Stimulated activated CD4-positive, alpha-beta T cell treated with anti-CD3 and anti-CD28 coated beads, Interleukin-12 subunit alpha, Interleukin-12 subunit beta, amount 100 ng/mL, for 24 hours (primary cell): ENCODE measurements around the gene MAPT.
"Not testable (repeated sequence)": the region's sequence is repeated elsewhere in the genome, so short reads cannot be mapped to it uniquely, and the experiment has no call there.

Experiments used
- DNase-seq, 2 experiments: peaks; one replicate each; pipeline ENCODE4 v3.0.0-alpha.2; 2020; ENCODE audit warnings: low read depth in 2 of 2

The MAPT gene

DNA sequence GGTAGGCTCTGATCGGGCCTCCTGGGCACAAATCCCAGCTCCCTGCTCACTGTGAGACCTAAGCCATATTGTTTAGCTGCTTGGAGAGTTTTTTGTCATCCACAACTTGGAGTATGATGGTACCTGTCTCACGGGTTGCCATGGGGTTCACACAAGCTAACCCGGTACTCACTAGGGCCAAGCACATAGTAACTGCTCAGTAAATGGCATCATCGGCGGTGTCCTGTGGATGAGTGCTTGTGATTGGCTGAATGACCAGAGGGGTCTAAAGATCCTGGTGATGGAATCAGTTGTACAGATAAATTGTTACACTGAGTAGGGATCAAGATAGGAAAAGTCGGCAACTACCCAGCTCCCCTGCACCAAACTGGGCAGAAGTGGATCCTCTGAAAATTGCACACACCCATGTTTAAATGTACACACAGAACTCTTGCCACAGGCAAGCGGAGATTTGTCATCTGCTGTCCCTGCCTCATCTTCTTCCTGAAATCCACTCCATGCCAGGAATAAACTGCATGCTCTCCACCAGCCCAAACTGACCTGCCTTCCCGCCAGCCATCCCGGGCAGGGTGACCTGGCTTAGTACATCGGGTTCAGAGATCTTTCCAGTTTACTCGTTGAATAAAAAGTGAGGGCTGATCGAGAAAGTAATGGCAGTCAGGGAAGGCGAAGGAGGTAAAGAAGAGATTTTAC, 6.5 kb downstream of the MAPT start:
- no peak for DNase-seq

DNA sequence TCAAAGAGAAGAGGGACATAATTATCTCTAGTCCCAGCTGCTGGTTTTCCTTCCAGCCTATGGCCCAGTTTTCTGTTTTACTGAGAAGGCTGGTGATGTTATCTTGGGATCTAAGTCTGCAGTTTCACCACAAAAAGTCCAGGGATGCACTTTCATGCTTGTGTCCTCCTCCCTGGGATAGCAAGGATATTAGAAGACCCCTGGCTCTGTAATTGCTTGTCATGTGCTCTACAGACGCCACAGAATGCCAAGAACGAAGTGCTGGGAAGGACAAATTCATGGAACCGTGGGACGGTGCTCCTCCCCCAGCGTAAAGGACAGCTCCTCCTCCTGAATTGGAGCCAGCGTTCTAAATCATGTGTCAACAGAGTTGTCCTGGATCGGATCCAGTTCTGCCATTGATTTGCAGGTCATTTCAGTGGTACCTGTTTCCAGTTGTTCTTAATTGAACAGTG, 8.6 kb downstream of the MAPT start:
- DNase-seq, result no peak

DNA sequence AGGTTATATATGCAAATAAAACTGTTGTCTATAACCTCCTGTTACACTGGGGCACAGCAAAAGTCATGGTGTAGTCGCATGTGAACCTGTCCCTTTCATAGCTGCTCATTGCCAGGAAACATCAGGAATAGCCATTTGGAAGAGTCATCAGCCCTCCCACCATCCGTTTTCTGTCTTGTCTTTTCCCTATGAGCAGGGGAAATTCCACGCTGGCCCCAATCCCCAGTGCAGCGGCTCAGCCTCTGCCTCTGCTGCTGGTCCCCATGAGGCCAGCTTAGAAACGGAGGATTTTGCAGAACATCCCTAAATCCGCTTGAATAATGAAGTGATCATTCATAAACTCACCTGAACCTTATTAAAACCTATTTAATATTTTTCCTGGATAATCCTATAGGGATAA, 10.5 kb downstream of the MAPT start:
- no peak for DNase-seq

DNA sequence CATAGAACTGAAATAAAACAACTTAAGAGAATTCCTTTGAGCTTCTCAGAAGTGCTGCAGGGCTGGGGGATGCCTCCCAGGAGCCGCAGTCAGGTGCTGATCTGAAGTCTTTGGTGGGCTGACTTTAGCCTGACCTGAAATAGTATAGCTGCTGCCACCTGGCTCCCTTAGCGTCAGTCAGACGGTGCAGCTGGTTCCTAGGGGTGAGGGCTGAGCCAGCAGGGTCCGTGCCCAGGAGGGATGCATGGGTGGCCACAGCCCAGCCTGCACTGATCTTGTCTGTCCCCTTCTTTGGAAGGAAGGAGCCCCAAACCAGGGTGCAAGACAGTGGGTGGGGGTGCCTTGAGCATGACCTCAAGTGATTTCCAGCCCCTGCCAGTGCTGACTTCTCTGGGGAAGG, 11.5 kb downstream of the MAPT start:
- DNase-seq, result no peak

DNA sequence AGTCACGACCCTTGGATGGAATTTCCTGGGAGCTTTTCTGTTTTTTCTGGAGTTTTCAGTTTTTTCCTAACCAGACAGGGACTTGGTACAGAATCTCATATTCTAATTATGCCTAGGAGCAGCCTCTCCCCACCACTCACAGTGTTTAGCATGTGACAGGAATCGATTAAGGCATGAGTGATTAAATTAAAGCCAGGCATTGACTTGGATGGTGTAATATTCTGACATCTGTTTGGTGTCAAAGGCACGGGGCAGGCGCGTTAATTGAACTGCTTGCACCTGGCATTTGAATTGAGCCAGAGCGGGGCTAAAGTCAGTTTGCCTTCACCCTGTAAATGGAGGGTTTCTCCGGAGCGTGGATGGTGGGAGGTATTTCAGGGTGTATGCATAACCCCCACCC, 11.9 kb downstream of the MAPT start:
- DNase-seq, result no peak

DNA sequence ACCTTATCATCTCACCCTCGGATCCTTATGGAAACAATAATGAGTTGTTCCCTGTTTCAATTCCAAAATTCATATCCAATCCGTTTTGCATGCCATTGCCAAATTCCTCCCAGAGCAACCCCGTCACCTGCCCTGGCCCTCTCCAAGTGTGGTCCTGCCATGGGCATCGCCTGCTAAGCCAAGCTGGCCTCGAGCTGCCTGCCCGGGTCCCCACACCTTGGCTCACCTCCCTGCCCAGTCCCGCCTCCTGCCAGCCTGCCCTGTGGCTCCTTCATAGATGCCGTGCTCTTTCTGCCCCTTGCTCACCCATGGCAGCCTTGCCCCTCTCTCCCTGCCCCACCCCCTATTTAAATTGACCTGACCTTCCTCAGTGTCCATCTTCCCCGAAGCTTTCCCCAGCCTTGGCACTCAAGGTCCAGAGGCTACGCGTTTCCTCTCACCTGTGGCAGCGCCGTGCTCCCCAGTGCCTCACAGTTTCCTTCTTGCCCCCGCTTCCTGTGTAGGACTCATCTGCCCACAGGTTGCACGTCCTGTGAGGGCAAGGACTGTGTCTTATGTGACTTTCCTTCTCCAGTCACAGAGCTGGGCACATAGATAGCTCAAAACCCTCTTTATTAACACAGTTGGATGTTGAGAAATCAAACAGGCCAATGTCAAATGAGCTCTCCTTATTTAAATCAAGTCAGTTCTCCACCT, 12.7 kb downstream of the MAPT start:
- peak in 1 of 2 experiments; percentile 30 for DNase-seq

DNA sequence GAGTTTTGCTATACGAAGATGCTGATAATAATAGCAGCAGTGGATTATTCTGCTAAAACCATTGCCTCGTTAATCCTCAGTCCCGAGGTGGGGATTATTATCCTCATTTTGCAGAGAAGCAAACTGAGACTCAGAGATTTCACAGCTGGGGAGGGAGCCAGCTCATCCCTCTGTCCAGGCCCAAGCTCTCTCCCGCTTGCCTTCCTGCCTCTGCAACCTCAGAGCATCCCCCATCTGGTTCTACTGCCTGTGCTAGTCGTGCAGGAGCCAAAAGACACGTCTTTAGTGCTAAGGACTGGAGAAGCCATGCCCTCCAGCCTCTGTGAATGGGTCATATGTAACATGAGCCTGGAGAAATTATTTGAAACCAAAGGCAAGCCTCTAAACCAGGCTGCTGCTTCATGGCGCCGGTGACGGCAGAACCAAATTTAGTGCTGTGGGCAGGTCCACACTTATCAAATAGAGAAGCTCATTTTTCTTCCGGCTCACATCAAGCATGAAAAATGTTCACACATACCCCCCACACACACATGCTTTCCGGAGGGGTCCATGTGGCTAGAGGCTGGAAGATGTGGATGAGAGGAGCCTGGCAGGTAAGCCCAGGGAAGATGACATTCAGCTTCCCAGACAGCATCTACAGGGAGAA, 13.5 kb downstream of the MAPT start:
- no peak for DNase-seq

DNA sequence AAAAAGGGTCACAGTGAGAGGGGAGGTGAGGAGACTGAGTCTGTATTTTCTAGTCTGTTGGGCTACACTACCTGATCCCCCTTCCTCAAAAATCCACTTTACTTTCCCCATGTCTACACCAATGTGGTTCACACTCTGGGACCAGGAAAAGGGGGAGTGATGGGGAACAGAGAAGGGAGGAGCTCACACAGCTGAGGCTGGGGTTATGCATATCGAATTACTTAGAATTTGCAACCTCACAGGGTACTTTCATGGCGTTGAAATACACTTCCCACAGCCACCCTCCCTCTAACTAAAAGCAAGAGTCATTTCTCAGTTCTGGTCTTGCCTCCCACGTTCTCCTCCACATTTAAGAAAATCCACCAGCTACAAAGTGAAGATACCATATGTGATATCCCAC, 14.1 kb downstream of the MAPT start:
- DNase-seq, result no peak

DNA sequence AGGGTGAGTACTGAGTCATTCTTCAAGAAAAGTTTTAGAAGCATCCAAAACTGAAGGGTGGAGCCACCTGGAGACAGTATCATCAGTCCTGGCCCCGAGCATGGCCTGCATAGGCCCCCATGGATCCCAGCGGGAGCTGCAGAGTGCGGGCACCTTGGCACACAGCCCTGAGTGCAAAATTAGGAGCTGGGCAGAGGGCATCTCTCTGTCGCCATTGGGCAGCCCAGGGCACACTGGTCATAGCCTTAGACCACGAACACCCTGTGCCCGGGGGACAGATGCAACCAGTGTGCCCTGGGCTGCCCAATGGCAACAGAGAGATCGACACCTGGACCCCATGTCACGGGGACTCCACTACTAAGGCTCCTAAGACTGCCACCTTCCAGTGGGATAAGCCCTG, 14.6 kb downstream of the MAPT start:
- no peak for DNase-seq

DNA sequence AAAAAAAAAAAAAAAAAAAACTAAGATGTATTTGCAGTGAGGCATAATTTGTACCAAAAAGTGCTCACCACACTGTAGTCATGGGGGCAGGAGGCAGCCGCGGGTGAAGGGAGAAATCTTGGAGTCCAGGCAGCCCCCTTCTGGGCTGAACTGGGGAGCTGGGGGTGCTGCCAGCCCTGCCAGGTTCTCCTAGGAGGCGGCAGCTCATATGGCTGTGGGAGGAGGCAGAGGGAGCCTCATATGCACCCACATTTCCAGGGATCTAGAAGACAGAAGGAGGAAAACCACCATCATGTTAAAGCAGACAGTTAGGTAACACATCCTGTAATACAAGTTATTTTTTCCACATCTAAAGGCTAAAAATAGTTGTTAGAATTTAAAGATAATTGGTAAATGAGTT, 16.3 kb downstream of the MAPT start:
- no peak for DNase-seq

DNA sequence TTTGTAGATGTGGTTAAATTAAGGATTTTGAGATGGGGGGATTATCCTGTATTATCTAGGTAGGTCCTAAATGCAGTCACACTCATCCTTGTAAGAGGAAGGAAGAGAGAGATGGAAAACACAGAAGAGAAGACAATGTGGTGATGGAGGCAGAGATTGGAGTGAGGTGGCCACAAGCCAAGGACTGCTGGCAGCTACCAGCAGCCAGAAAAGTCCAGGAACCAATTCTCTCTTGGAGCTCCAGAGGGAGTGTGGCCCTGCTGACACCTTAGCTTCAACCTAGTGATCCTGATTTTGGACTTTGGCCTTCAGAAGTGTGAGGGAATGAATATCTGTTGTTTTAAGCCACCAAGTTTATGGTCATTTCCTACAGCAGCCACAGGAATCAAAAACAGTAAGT, 18.0 kb downstream of the MAPT start:
- DNase-seq, result no peak

DNA sequence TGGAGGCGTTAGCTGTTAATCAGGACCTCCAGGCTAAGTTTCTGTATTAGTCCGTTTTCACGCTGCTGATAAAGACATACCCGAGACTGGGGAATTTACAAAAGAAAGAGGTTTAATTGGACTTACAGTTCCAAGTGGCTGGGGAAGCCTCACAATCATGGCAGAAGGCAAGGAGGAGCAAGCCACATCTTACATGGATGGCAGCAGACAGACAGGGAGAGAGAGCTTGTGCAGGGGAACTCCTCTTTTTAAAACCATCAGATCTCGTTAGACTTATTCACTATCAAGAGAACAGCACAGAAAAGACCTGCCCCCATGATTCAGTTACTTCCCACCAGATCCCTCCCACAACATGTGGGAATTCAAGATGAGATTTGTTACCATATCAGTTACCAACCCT, 18.7 kb downstream of the MAPT start:
- not testable (repeated sequence) for DNase-seq

DNA sequence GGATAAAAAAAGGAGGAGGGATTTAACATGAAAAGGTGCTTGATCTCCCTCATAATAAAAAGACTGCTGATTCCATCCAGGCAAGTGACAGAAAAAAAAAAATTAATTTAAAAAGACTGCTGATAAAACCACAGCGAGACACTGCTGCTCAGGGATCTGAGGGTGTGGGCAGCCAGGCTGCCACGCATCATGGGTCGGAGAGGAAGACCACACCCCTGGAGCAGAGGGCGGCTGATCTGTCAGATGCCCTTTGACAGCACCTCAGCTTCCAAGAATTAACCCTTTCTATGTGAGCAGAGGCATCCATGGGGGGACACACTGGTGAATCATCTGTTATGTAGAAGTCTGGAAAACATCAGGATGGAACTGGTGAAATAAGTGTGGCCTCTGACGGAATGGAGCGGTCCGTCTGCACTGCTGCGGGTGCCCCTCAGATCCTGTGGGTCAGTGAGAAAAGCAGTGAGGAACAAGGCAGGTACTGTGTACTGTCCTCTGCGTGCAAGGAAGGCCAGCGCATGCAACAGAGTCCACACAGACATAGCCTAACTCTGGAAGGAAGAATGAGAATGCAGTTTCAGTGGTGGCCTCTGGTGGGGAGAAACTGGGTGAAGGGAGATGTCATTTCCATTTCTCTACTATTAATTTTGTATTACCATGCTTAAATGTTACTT, 19.8 kb downstream of the MAPT start:
- no peak for DNase-seq

DNA sequence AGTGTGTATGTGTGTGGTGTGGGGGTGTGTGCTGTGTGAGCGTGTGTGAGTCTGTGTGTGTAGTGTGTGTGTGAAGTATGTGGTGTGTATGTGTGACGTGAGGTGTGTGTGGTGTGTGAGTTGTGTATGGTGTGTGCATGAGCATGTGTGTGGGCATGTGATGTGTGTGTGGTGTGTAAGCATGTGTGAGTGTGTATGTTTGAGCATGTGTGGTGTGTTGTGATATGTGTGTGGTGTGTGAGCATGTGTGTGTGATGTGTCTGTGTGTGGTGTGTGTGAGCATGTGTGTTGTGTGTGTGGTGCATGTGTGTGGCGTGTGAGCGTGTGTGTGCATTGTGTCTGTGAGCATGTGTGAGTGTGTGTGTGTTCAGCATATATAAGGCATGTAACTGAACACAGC, 20.9 kb downstream of the MAPT start:
- no peak for DNase-seq

DNA sequence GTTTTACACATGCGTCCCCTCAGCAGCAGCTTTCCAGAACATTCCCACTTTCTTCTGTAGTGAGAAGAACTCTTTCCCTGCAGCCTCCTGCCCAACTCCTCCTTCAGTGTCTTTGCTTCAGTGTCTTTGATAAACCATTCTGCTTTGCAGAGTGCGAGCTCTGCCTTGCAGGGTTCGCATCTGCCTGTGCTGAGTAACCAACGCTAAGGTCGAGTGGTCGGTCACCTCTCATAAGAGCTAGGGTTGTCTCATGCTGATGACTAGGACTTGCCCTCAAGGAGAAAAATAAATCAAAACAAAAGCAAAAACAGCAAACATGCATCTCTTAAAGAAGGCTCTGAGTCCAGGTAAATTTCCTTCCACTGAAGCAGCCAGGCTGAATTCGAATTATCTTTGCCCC, 22.7 kb downstream of the MAPT start:
- no peak for DNase-seq

DNA sequence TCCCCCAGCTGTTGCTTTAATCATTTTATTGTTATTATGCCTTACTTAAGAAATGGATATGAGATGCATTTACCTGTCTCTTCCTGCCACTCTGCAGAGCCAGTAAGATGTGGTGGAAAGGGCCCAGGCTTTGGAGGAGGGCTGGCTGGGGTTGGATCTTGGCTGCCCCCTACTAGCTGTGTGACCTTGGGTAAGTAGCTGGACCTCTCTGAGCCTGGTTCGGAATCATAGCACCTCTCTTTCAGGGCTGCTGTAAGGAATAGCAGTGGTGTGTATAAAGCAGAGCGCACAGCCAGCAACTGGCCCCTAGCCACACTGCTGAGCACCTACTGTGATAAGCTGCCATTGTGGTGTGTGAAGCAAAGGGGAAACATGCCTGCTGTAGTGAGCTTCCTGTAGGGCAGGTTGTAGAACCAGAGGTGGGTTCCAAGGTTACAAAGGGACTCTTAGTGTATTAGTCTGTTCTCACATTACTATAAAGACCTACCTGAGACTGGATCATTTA, 23.9 kb downstream of the MAPT start:
- DNase-seq, result no peak

DNA sequence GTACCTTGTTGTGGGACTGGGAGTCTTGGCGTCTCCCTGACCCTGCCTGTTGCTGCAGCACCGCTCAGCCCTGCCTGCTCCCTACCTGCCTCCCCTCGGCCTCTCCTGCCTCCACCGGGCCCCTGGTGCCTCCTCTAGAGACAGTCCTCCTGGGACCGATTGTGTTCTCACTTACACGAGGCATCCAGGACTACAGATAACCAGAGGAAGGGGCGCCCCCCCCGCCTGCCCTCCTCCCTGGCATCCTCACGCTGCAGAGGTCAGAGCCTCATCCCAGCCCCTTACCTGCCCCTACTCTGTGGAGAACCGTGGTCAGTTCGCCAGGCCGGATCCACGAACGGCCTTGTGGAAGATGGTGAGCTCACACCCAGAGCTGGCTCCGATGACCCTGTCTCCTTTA, 24.8 kb downstream of the MAPT start:
- no peak for DNase-seq

DNA sequence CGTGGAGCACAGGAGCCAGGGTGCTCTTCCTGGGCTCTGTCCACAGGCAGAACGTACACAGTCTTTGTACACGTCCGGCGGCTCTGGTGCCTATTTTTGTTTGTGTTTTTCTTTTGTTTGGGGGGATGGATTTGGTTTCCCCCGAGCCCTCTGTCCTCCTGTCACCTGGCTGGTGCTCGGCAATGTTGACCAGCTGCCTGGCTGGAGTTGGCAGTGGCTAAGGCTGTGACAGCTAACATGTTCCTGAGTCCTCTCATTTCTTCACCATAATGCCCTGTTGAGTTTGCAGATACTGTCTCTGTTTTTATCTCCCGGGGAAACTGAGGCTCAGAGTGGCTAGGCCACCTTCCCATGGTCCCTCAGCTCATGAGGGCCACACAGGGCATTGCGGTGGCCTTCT, 25.7 kb downstream of the MAPT start:
- DNase-seq, result no peak

DNA sequence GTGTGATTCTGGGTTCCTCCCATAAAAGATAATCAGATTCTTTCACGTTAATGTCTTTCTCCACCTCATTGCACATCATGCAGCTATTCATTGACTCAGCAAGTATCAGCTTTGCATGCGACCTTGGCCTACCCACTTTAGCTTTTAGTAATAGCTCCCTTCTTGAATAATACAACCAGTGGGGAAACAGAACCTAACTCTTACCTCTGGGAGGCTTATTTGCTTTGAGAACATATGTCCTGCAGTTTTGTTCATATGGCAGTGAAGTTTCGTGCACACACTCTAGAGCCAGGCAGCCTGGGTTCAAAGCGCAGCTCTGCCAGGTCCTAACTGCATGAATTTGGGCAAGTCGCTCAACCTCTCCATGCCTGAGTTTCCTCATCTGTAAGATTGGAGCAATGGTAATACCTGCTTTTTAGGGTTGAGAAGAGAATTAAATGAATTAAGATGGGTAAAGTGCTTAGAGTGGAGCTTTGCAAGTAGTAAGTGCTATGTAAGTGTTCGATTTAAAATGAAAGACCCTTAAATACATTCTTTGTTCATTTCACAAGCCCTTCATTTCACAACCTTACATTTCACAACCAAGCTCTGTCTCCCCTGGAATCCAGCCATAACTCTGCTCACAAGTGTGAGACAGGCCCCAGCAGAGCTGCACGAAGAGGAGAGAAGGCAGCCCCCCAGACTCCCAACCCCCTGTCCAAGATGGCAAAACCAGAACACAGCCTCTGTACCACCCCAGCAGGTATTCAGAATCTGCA, 29.3 kb downstream of the MAPT start:
- no peak for DNase-seq

DNA sequence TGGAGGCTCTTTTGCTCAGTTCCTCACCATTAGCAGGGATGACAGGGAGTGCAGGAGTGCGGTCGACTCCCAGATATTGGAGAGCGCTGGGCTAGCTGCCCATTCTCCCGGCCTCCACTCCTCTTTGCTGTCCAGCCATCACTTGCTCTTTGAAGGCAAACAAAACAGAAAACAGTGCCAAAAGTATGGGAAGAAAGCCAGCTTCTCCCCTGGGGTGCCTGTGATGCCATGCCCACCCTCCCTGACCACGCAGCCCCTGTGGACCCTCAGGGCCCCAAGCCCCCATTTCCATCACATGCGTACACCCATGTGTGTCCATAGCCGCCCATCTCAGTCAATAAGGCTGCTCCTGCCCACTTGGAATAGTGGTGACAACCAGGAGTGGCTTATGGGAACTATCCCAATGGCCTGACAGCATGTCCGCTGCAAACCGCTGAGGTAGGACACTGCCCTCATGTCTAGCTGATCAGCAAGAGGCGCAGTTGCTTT, 30.0 kb downstream of the MAPT start:
- DNase-seq, result no peak

DNA sequence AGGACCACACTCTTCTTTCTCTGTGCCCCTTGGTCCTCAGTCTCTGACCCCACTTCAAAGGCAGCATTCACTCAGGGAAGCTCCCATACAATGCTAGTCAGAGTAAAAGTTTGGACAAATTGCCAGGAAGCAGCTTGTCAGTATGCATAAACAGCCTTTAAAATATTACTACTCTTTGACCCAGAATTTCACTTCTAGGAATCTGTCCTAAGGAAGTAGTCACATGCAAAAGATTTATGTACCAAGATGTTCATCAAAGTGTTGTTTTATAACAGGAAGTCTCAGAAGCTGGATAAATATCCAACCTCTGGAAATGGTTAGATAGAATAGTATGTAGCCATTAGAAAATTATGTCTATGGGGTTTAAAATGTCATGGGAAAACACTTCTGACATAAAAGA, 31.0 kb downstream of the MAPT start:
- DNase-seq, result no peak

DNA sequence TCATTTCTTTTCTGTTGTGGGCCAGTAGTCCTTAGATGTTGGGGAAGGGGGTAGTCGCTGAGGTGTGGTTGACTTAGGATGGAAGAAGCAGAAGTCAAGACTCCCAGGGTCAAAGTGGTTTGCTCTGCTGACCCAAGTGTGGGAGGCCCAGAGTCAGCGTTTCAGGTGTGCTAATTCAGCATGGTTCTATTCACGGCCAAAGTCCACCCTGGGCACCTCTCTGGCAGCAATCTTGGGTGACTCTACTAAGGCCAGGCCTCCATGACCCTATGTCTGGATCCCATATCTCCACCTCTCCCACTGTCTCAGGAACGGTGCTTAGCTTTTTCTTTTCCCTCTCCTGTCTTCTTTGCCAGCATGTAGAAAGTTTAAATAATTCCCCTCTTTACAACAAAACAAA, 32.9 kb downstream of the MAPT start:
- DNase-seq, result no peak
